ENCODE data around the gene HSD17B14.

DNA sequence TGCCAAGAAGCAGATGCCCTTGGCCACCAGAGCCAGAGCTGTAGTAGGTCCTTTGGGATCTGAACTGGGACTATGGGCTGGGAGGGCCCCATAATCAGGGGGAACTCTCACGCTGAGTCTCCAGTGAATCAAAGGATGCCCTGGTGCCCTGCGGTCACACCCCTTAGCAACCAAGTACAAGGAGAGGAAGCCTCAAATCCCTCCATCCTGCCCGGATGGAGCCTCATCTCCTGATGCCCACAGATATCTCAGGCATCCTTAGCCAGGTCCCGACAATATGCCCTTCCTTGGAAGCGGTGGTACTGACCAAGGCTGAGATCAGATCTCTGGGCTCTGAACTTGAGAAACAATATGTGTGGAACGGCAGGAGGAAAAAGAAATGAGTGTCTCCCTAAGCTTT lies 30.4 kb upstream of the HSD17B14 start:
- TF ChIP-seq POLR2AphosphoS5 (IDR thresholded peaks at IDR 0.05; ENCODE audit: low read depth, low read length) (no peak), POLR2A (IDR thresholded peaks at IDR 0.05; ENCODE audit: low read depth, low read length) (no peak)

Measured in GM12892 (cell line).